CD14-positive monocyte (primary cell): ENCODE results near the gene FGF7. TPM values are rescaled to one million over a fixed set of nuclear protein-coding genes. Genes with fewer than 3 reads are reported as not detected.

Experiments
- DNase-seq, 3 donors: peaks; one replicate each; pipeline ENCODE4 v3.0.0-alpha.2; 2011 to 2022
- H2AFZ ChIP-seq: 2 replicates; pipeline ENCODE4 v1.6.0; 2012; ENCODE audit warnings: mild to moderate bottlenecking, low read depth, low read length, inconsistent platforms; ENCODE audit not compliant: insufficient read depth, poor library complexity, severe bottlenecking
- H3K27ac ChIP-seq, 2 donors: 1 replicate in 1 of 2; 2 replicates in 1 of 2; pipeline ENCODE4 v1.5.1; 2012 to 2013; ENCODE audit warnings: low read length in 2 of 2, control low read depth in 1 of 2, inconsistent platforms in 1 of 2, low read depth in 1 of 2, mild to moderate bottlenecking in 1 of 2
- H3K27me3 ChIP-seq, 2 donors: one replicate each; pipeline versions ENCODE4 v1.6.0 to v1.6.1; 2011 to 2013; ENCODE audit warnings: low read length in 2 of 2; ENCODE audit not compliant: control insufficient read depth in 2 of 2, insufficient read depth in 2 of 2
- H3K36me3 ChIP-seq, 2 donors: replicated peaks in 1 of 2; 1 replicate in 1 of 2; 2 replicates in 1 of 2; pipeline versions ENCODE4 v1.5.1 to v1.6.1; 2012 to 2013; ENCODE audit warnings: low read length in 2 of 2, control low read depth in 1 of 2, inconsistent platforms in 1 of 2, mild to moderate bottlenecking in 1 of 2; ENCODE audit not compliant: insufficient read depth in 2 of 2, control insufficient read depth in 1 of 2
- H3K4me1 ChIP-seq, 2 donors: 1 replicate in 1 of 2; 2 replicates in 1 of 2; pipeline versions ENCODE4 v1.5.1 to v1.6.1; 2012 to 2013; ENCODE audit warnings: low read length in 2 of 2, control low read depth in 1 of 2, inconsistent platforms in 1 of 2, mild to moderate bottlenecking in 1 of 2, moderate library complexity in 1 of 2; ENCODE audit not compliant: insufficient read depth in 2 of 2, control insufficient read depth in 1 of 2
- H3K4me2 ChIP-seq: replicated peaks from 2 replicates; pipeline ENCODE3; 2012; ENCODE audit warnings: low read length, moderate library complexity, mild to moderate bottlenecking; ENCODE audit not compliant: poor library complexity, severe bottlenecking; ENCODE audit errors: extremely low read depth
- H3K4me3 ChIP-seq, 3 experiments: fragments of 200-600 bp in 1 of 3; sonication (generic) in 1 of 3; replicated peaks in 1 of 3; 1 replicate in 2 of 3; 2 replicates in 1 of 3; pipeline ENCODE4 v1.5.1; 2011 to 2013; ENCODE audit warnings: low read length in 3 of 3, mild to moderate bottlenecking in 3 of 3, control low read depth in 2 of 3, low read depth in 2 of 3, inconsistent platforms in 1 of 3, moderate library complexity in 1 of 3
- H3K79me2 ChIP-seq: 2 replicates; pipeline ENCODE4 v1.6.0; 2012; ENCODE audit warnings: mild to moderate bottlenecking, control low read depth, inconsistent platforms, low read length, moderate library complexity; ENCODE audit not compliant: insufficient read depth
- H3K9ac ChIP-seq: 2 replicates; pipeline ENCODE4 v1.6.0; 2017; ENCODE audit warnings: low read length, mild to moderate bottlenecking; ENCODE audit not compliant: insufficient read depth, poor library complexity, severe bottlenecking
- H3K9me3 ChIP-seq, 2 donors: replicated peaks in 1 of 2; 1 replicate in 1 of 2; 2 replicates in 1 of 2; pipeline versions ENCODE4 v1.5.1 to v1.6.1; 2012 to 2013; ENCODE audit warnings: low read length in 2 of 2, control low read depth in 1 of 2; ENCODE audit not compliant: control insufficient read depth in 1 of 2, insufficient read depth in 1 of 2
- H4K20me1 ChIP-seq: 2 replicates; pipeline ENCODE4 v1.6.0; 2012; ENCODE audit warnings: mild to moderate bottlenecking, low read length, control low read depth, moderate library complexity; ENCODE audit not compliant: insufficient read depth
- H3K27ac Mint-ChIP-seq, 7 donors: one replicate each; pipeline ENCODE4 v1.8.0; 2020; ENCODE audit warnings: mild to moderate bottlenecking in 7 of 7, mixed read lengths in 7 of 7, moderate library complexity in 6 of 7, inconsistent platforms in 2 of 7
- H3K27me3 Mint-ChIP-seq, 3 donors: one replicate each; pipeline ENCODE4 v1.8.0; 2021 to 2022; ENCODE audit warnings: low read depth in 3 of 3, mild to moderate bottlenecking in 3 of 3, mixed read lengths in 3 of 3, moderate library complexity in 3 of 3, inconsistent platforms in 1 of 3
- H3K36me3 Mint-ChIP-seq, 2 donors: one replicate each; pipeline ENCODE4 v1.8.0; 2020; ENCODE audit warnings: mixed read lengths in 2 of 2, inconsistent platforms in 1 of 2, mild to moderate bottlenecking in 1 of 2
- H3K4me1 Mint-ChIP-seq: one replicate; pipeline ENCODE4 v1.8.0; 2020; ENCODE audit warnings: mild to moderate bottlenecking, mixed read lengths
- H3K4me3 Mint-ChIP-seq, 2 donors: one replicate each; pipeline ENCODE4 v1.8.0; 2020; ENCODE audit warnings: mild to moderate bottlenecking in 2 of 2, mixed read lengths in 2 of 2, moderate library complexity in 1 of 2
- H3K9me3 Mint-ChIP-seq, 7 donors: one replicate each; pipeline ENCODE4 v1.8.0; 2020 to 2022; ENCODE audit warnings: mixed read lengths in 7 of 7, mild to moderate bottlenecking in 6 of 7, moderate library complexity in 6 of 7, inconsistent platforms in 2 of 7
- CTCF ChIP-seq: fragments of 200-600 bp; IDR thresholded peaks from one replicate; pipeline ENCODE4 v1.8.0; 2022; ENCODE audit warnings: antibody characterized with exemption, mild to moderate bottlenecking
- WGBS: methylation state at CpG from one replicate; pipeline ENCODE4 v1.1.5; 2013; ENCODE audit warnings: missing lambda C conversion rate; ENCODE audit not compliant: insufficient coverage; 5-methylcytosine and 5-hydroxymethylcytosine counted together
- intact Hi-C, 2 donors: fragments of 100-400 bp; cut with micrococcal nuclease; formaldehyde crosslinking; loops; one replicate each; pipeline versions ENCODE4 v1.15.0 to v1.15.1; 2023
- polyA plus RNA-seq, 3 donors: library from polyadenylated mRNA; depleted of rRNA in 1 of 3; unstranded in 2 of 3; stranded (reverse) in 1 of 3; fragments of 300-500 nt in 2 of 3; fragments of >200 nt in 1 of 3; fragmentation: Illumina TruSeq in 2 of 3; gene quantifications; 1 replicate in 2 of 3; 2 replicates in 1 of 3; pipeline ENCODE4 v1.2.3, GENCODE V29; 2012 to 2021

The FGF7 gene
- polyA plus RNA-seq, 3 donors: not detected

GRCh38 chr15:49521802-49522201, 98.8 kb downstream of the FGF7 start:
- Histone ChIP-seq H4K20me1 (no peaks in the 10 kb centered on the region), H3K9me3 (peaks cover 38 to 46% of the 10 kb centered on the region in 2 donors), H3K79me2 (no peaks in the 10 kb centered on the region), H3K9ac (no peak overlapping the region), H2AFZ (no peak overlapping the region), H3K4me2 (no peak overlapping the region), H3K36me3 (no peaks in the 10 kb centered on the region), H3K4me1 (no peaks in the 10 kb centered on the region), H3K4me3 (no peak overlapping the region), H3K27me3 (no peaks in the 10 kb centered on the region), H3K27ac (no peak overlapping the region)
- no peak overlapping the region for H3K27ac Mint-ChIP-seq
- H3K27me3 Mint-ChIP-seq: peaks cover 0 to 2% (median 0%) of the 10 kb centered on the region in 3 donors
- DNase-seq: no peak
- H3K9me3 Mint-ChIP-seq: peaks cover 21 to 55% (median 39%) of the 10 kb centered on the region in 7 donors
- H3K4me1 Mint-ChIP-seq: no peaks in the 10 kb centered on the region
- H3K4me3 Mint-ChIP-seq: no peak overlapping the region
- H3K36me3 Mint-ChIP-seq: no peaks in the 10 kb centered on the region
- WGBS: 94% methylated on average over 3 of the region's 3 CpGs
- intact Hi-C loops: no loop called here
- no peak for TF ChIP-seq CTCF

GRCh38 chr15:49528289-49528688, 105.2 kb downstream of the FGF7 start:
- intact Hi-C loops: no loop called here
- Mint-ChIP-seq H3K4me3 (no peak overlapping the region), H3K36me3 (no peaks in the 10 kb centered on the region), H3K27me3 (no peaks in the 10 kb centered on the region), H3K9me3 (peaks cover 15 to 27% (median 17%) of the 10 kb centered on the region in 7 donors), H3K27ac (no peak overlapping the region), H3K4me1 (no peaks in the 10 kb centered on the region)
- Histone ChIP-seq H3K27me3 (no peaks in the 10 kb centered on the region), H3K4me2 (no peak overlapping the region), H3K4me3 (no peak overlapping the region), H3K9me3 (peaks cover 12 to 20% of the 10 kb centered on the region in 2 donors), H3K36me3 (no peaks in the 10 kb centered on the region), H3K79me2 (no peaks in the 10 kb centered on the region), H3K27ac (no peak overlapping the region), H3K9ac (no peak overlapping the region), H3K4me1 (no peaks in the 10 kb centered on the region), H2AFZ (no peak overlapping the region), H4K20me1 (no peaks in the 10 kb centered on the region)
- no CpG with 5 or more reads among the region's 4 CpGs for WGBS
- no peak for DNase-seq
- no peak for TF ChIP-seq CTCF
